CD4-positive, alpha-beta T cell (primary cell): ENCODE data around the gene ASTN2. TPM values are rescaled to one million over a fixed set of nuclear protein-coding genes. Genes with fewer than 3 reads are reported as not detected.

Source experiments
- ATAC-seq: fragments of 200-7000 bp; cut with Tn5 transposase; one replicate; pipeline ENCODE4 v1.10.0; 2022; ENCODE audit warnings: mild to moderate bottlenecking; ENCODE audit not compliant: poor library complexity
- CTCF ChIA-PET: fragments of 350-600 bp; sonication (Branson Sonifier 250); formaldehyde crosslinking; loops from one replicate; lab custom pipeline; 2021; ENCODE audit warnings: antibody characterized with exemption, inconsistent platforms; lab: Charles Lee
- POLR2A ChIA-PET: fragments of 350-600 bp; sonication (Branson Sonifier 250); formaldehyde crosslinking; loops from one replicate; lab custom pipeline; 2021; ENCODE audit warnings: antibody characterized with exemption, inconsistent platforms; lab: Charles Lee
- DNase-seq, 14 experiments: peaks; one replicate each; pipeline ENCODE4 v3.0.0-alpha.2; 2013 to 2020; ENCODE audit warnings: mixed read lengths in 2 of 14
- H3K27ac ChIP-seq, 2 donors: one replicate each; pipeline versions ENCODE4 v1.5.1 to v1.7.0; 2013; ENCODE audit warnings: low read length in 2 of 2, low read depth in 1 of 2, mild to moderate bottlenecking in 1 of 2
- H3K27me3 ChIP-seq, 2 experiments: 1 replicate in 1 of 2; 2 replicates in 1 of 2; pipeline versions ENCODE4 v1.6.1 to v1.7.0; 2013; ENCODE audit warnings: low read length in 2 of 2, control low read depth in 1 of 2, mild to moderate bottlenecking in 1 of 2, moderate library complexity in 1 of 2; ENCODE audit not compliant: insufficient read depth in 2 of 2, control insufficient read depth in 1 of 2
- H3K36me3 ChIP-seq: one replicate; pipeline ENCODE4 v1.6.1; 2013; ENCODE audit warnings: low read length, control low read depth; ENCODE audit not compliant: insufficient read depth
- H3K4me1 ChIP-seq: one replicate; pipeline ENCODE4 v1.6.1; 2013; ENCODE audit warnings: low read length, control low read depth; ENCODE audit not compliant: insufficient read depth
- H3K4me3 ChIP-seq: one replicate; pipeline ENCODE4 v1.5.1; 2013; ENCODE audit warnings: mild to moderate bottlenecking, low read length, moderate library complexity
- H3K9me3 ChIP-seq, 2 experiments: 1 replicate in 1 of 2; 2 replicates in 1 of 2; pipeline versions ENCODE4 v1.6.1 to v1.7.0; 2013; ENCODE audit warnings: low read length in 2 of 2, mild to moderate bottlenecking in 2 of 2, control low read depth in 1 of 2, moderate library complexity in 1 of 2; ENCODE audit not compliant: control insufficient read depth in 1 of 2, insufficient read depth in 1 of 2
- H3K27ac Mint-ChIP-seq: one replicate; pipeline ENCODE4 v1.8.0; 2020; ENCODE audit warnings: mixed read lengths
- H3K27me3 Mint-ChIP-seq: one replicate; pipeline ENCODE4 v1.8.0; 2021; ENCODE audit warnings: mixed read lengths
- H3K36me3 Mint-ChIP-seq: one replicate; pipeline ENCODE4 v1.8.0; 2021; ENCODE audit warnings: low read depth, mixed read lengths
- H3K4me1 Mint-ChIP-seq: one replicate; pipeline ENCODE4 v1.8.0; 2021; ENCODE audit warnings: low read depth, mixed read lengths
- H3K4me3 Mint-ChIP-seq: one replicate; pipeline ENCODE4 v1.8.0; 2020; ENCODE audit warnings: mild to moderate bottlenecking, mixed read lengths
- H3K9me3 Mint-ChIP-seq: one replicate; pipeline ENCODE4 v1.8.0; 2020; ENCODE audit warnings: mixed read lengths
- CTCF ChIP-seq: fragments of 200-600 bp; IDR thresholded peaks from one replicate; pipeline ENCODE4 v1.8.0; 2022; ENCODE audit warnings: antibody characterized with exemption, mild to moderate bottlenecking
- intact Hi-C, 2 experiments: fragments of 100-400 bp; cut with DNase I in 1 of 2; cut with micrococcal nuclease in 1 of 2; formaldehyde crosslinking; loops; one replicate each; pipeline versions ENCODE4 v1.15.1 to v1.9.0; 2023 to 2025; cut with DNase I, micrococcal nuclease
- total RNA-seq, 174 experiments: library from RNA in 2 of 174; stranded (reverse) in 2 of 174; gene quantifications; one replicate each; pipeline ENCODE4 v1.2.3 and lab custom pipeline; 2021 to 2026

The ASTN2 gene
- total RNA-seq, 2 experiments from 2014 or later = 2.3 to 2.4 TPM

- no peak for TF ChIP-seq CTCF
- H3K27me3 ChIP-seq = no peaks in the 10 kb centered on the region
- no peak overlapping the region for H3K4me3 ChIP-seq
- H3K9me3 ChIP-seq = peaks cover 4 to 14% of the 10 kb centered on the region in 2 experiments
- no peak overlapping the region for H3K4me3 Mint-ChIP-seq
- ChIA-PET CTCF (interaction anchor here (1.2 kb wide), 1 partner anchor 23 kb away, joined by 3 read pairs; no protein-coding TSS in a partner anchor), POLR2A (no interaction called here)
- H3K36me3 Mint-ChIP-seq = peaks cover 22% of the 10 kb centered on the region
- H3K27me3 Mint-ChIP-seq = no peaks in the 10 kb centered on the region
- H3K9me3 Mint-ChIP-seq = peaks cover 9% of the 10 kb centered on the region
- no peak overlapping the region for H3K27ac ChIP-seq
- H3K4me1 ChIP-seq = no peaks in the 10 kb centered on the region
- ATAC-seq (no peak), DNase-seq (no peak)
- no peak overlapping the region for H3K27ac Mint-ChIP-seq
- H3K36me3 ChIP-seq = no peaks in the 10 kb centered on the region
- H3K4me1 Mint-ChIP-seq = no peaks in the 10 kb centered on the region
- intact Hi-C loops = no loop called here
These were observed 743.3 kb downstream of the ASTN2 start for GRCh38 chr9:116671605-116672004.

GRCh38 chr9:116668970-116669695 lies 745.7 kb downstream of the ASTN2 start:
- TF ChIP-seq CTCF = no peak
- Mint-ChIP-seq H3K4me1 (no peaks in the 10 kb centered on the region), H3K9me3 (peaks cover 9% of the 10 kb centered on the region), H3K27me3 (no peaks in the 10 kb centered on the region), H3K4me3 (no peak overlapping the region), H3K27ac (no peak overlapping the region), H3K36me3 (peaks cover 17% of the 10 kb centered on the region)
- H3K4me3 ChIP-seq = no peak overlapping the region
- no peaks in the 10 kb centered on the region for H3K4me1 ChIP-seq
- no peak for ATAC-seq
- DNase-seq = no peak
- CTCF ChIA-PET = interaction anchor here (0.6 to 0.9 kb wide), 2 partner anchors 9 to 12 kb away, joined by 3 read pairs; no protein-coding TSS in a partner anchor
- H3K9me3 ChIP-seq = peaks cover 0 to 14% of the 10 kb centered on the region in 2 experiments
- no peaks in the 10 kb centered on the region for H3K36me3 ChIP-seq
- no peaks in the 10 kb centered on the region for H3K27me3 ChIP-seq
- POLR2A ChIA-PET = no interaction called here
- no peak overlapping the region for H3K27ac ChIP-seq
- intact Hi-C loops = no loop called here

- ChIA-PET CTCF (no interaction called here), POLR2A (no interaction called here)
- Mint-ChIP-seq H3K4me3 (no peak overlapping the region), H3K27ac (no peak overlapping the region), H3K36me3 (no peaks in the 10 kb centered on the region), H3K27me3 (no peaks in the 10 kb centered on the region), H3K9me3 (no peaks in the 10 kb centered on the region), H3K4me1 (no peaks in the 10 kb centered on the region)
- H3K36me3 ChIP-seq = no peaks in the 10 kb centered on the region
- no peaks in the 10 kb centered on the region for H3K4me1 ChIP-seq
- intact Hi-C loops = loop anchor here (5.0 kb wide), 2 partner anchors 1981 to 2001 kb away; partner anchors contain the start of gene TEX48 (in 2 of the 2)
- no peak overlapping the region for H3K4me3 ChIP-seq
- no peaks in the 10 kb centered on the region for H3K9me3 ChIP-seq
- H3K27ac ChIP-seq = no peak overlapping the region
- H3K27me3 ChIP-seq = no peaks in the 10 kb centered on the region
- no peak for TF ChIP-seq CTCF
- ATAC-seq = no peak
- DNase-seq = no peak
These were observed 751.3 kb downstream of the ASTN2 start for GRCh38 chr9:116663581-116663980.
